Upper lobe of left lung (tissue), 6 donors: ENCODE data around the gene CREB3L2. TPM values are rescaled to one million over a fixed set of nuclear protein-coding genes. Genes with fewer than 3 reads are reported as not detected.

Experiments
- ATAC-seq, 2 donors: fragments of 200-7000 bp; cut with Tn5 transposase; one replicate each; pipeline ENCODE4 v1.9.1; 2022; ENCODE audit warnings: mild to moderate bottlenecking in 2 of 2, moderate library complexity in 2 of 2; ENCODE audit not compliant: low FRiP score in 2 of 2
- DNase-seq, 2 donors: peaks; one replicate each; pipeline ENCODE4 v3.0.0-alpha.2; 2019 to 2020
- H3K27ac ChIP-seq, 4 donors: fragments of 200-600 bp; sonication (generic); one replicate each; pipeline ENCODE4 v1.5.1; 2016 to 2019
- H3K27me3 ChIP-seq, 4 donors: fragments of 200-600 bp; sonication (generic); one replicate each; pipeline ENCODE4 v1.5.1; 2017 to 2019
- H3K36me3 ChIP-seq, 4 donors: fragments of 200-600 bp; sonication (generic); one replicate each; pipeline ENCODE4 v1.5.1; 2016 to 2019
- H3K4me1 ChIP-seq, 4 donors: fragments of 200-600 bp; sonication (generic); one replicate each; pipeline ENCODE4 v1.5.1; 2018 to 2019
- H3K4me3 ChIP-seq, 4 donors: fragments of 200-600 bp; sonication (generic); one replicate each; pipeline ENCODE4 v1.5.1; 2017 to 2019; ENCODE audit warnings: mild to moderate bottlenecking in 2 of 4, moderate library complexity in 1 of 4
- H3K9me3 ChIP-seq, 4 donors: fragments of 200-600 bp; sonication (generic); one replicate each; pipeline ENCODE4 v1.5.1; 2018 to 2019
- EP300 ChIP-seq, 4 donors: sonication (generic); formaldehyde crosslinking; IDR thresholded peaks; one replicate each; pipeline ENCODE4 v1.5.1; 2017; ENCODE audit warnings: antibody characterized with exemption in 4 of 4, control low read depth in 2 of 4
- POLR2A ChIP-seq, 4 donors: fragments of 450-650 bp; IDR thresholded peaks; one replicate each; pipeline ENCODE4 v1.5.1; 2016 to 2017; ENCODE audit warnings: antibody characterized with exemption in 4 of 4, mild to moderate bottlenecking in 2 of 4
- POLR2AphosphoS5 ChIP-seq, 2 donors: sonication (generic); formaldehyde crosslinking; IDR thresholded peaks; one replicate each; pipeline ENCODE4 v1.5.1; 2017; ENCODE audit warnings: antibody characterized with exemption in 2 of 2
- WGBS, 2 donors: methylation state at CpG; one replicate each; pipeline ENCODE4 v1.1.5; 2017 to 2018; 5-methylcytosine and 5-hydroxymethylcytosine counted together
- total RNA-seq, 6 donors: library from RNA; depleted of rRNA in 4 of 6; stranded (reverse); fragments of >200 nt in 4 of 6; gene quantifications; one replicate each; pipeline versions ENCODE4 v1.1.0 to v1.2.1, GENCODE V29; 2016 to 2021
- TF ChIP-seq, protein P1 (sequence below), 6 experiments: fragments of 450-650 bp in 4 of 6; fragments of 200-600 bp in 2 of 6; sonication (generic) in 2 of 6; IDR thresholded peaks; one replicate each; pipeline ENCODE4 v1.5.1; 2016 to 2019; ENCODE audit warnings: antibody characterized with exemption in 6 of 6
- donor health status: DM: no; HTN: no; CAD: no; lungs with moderate emphysema.
- donor health status: DM: no; HTN: yes; CAD: no; lungs with severe emphysema.

Gene CREB3L2
- total RNA-seq, 6 donors from 2014 or later: 26.9 to 73.5 (median 34.2) TPM

DNA sequence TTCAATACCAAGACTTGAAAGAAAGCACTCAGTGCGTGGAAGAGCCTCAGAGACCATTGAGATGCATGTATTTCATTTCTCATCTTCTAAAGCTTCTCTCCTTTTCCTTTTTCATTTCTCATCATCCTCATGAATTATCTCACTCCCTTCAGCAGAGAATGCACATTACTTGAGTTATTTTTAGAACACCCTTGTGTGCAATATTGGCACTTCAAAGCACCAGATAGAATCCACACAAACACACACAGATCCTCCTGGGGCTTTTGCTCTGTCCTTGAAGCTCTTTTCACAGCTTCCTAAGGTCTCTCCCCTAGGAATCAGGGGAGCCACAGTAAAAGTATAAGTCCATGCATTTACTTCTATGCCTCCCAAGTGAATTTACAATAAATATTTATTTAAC, 173.4 kb downstream of the CREB3L2 start:
- 85 to 93% methylated on average over 1 of the region's 1 CpG for WGBS, 2 donors
- DNase-seq (no peak), ATAC-seq (no peak)
- Histone ChIP-seq H3K27me3 (no peaks in the 10 kb centered on the region), H3K4me1 (no peaks in the 10 kb centered on the region), H3K27ac (no peak overlapping the region), H3K36me3 (no peaks in the 10 kb centered on the region), H3K9me3 (peaks cover 2 to 19% (median 14%) of the 10 kb centered on the region in 4 donors), H3K4me3 (no peak overlapping the region)
- TF ChIP-seq EP300 (IDR thresholded peaks at IDR 0.05) (no peak), POLR2A (IDR thresholded peaks at IDR 0.05) (no peak), POLR2AphosphoS5 (IDR thresholded peaks at IDR 0.05) (no peak)
- TF ChIP-seq, protein P1, sequence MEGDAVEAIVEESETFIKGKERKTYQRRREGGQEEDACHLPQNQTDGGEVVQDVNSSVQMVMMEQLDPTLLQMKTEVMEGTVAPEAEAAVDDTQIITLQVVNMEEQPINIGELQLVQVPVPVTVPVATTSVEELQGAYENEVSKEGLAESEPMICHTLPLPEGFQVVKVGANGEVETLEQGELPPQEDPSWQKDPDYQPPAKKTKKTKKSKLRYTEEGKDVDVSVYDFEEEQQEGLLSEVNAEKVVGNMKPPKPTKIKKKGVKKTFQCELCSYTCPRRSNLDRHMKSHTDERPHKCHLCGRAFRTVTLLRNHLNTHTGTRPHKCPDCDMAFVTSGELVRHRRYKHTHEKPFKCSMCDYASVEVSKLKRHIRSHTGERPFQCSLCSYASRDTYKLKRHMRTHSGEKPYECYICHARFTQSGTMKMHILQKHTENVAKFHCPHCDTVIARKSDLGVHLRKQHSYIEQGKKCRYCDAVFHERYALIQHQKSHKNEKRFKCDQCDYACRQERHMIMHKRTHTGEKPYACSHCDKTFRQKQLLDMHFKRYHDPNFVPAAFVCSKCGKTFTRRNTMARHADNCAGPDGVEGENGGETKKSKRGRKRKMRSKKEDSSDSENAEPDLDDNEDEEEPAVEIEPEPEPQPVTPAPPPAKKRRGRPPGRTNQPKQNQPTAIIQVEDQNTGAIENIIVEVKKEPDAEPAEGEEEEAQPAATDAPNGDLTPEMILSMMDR (IDR thresholded peaks at IDR 0.05): no peak

GRCh38 chr7:137825489-137825888, 176.4 kb downstream of the CREB3L2 start:
- no peak for ATAC-seq
- 81 to 88% methylated on average over 3 of the region's 3 CpGs for WGBS, 2 donors
- TF ChIP-seq EP300 (IDR thresholded peaks at IDR 0.05) (no peak), POLR2A (IDR thresholded peaks at IDR 0.05) (no peak), POLR2AphosphoS5 (IDR thresholded peaks at IDR 0.05) (no peak)
- TF ChIP-seq, protein P1 (IDR thresholded peaks at IDR 0.05): no peak
- H3K4me3 ChIP-seq: no peak overlapping the region
- H3K9me3 ChIP-seq: no peaks in the 10 kb centered on the region
- H3K4me1 ChIP-seq: no peaks in the 10 kb centered on the region
- H3K27me3 ChIP-seq: no peaks in the 10 kb centered on the region
- H3K27ac ChIP-seq: no peak overlapping the region
- H3K36me3 ChIP-seq: no peaks in the 10 kb centered on the region
- DNase-seq: no peak

Other genes with a start within 250 kb of the CREB3L2 start
- 1 to 10 TPM in 2 of 6 donors, under 1 TPM in 3, not detected in 1; under 0.01 to 4.5 (median 0.34) TPM for gene DGKI, start 155.1 kb downstream of the CREB3L2 start, total RNA-seq
- under 1 TPM in 1 of 6 donors, not detected in 5; 0.14 TPM for gene AKR1D1, start 74.4 kb upstream of the CREB3L2 start, total RNA-seq